SK-N-SH (cell line): ENCODE results near the gene RBL2. TPM values are rescaled to one million over a fixed set of nuclear protein-coding genes. Genes with fewer than 3 reads are reported as not detected.

Experiments
- CTCF ChIA-PET: fragments of 300-600, 350-600 bp; formaldehyde crosslinking; extraction: SDS; loops from one replicate; lab custom pipeline; 2021; lab: Yijun Ruan, JAX
- POLR2A ChIA-PET: fragments of 350-600 bp; sonication (Branson Sonifier 250); formaldehyde crosslinking; extraction: SDS; loops from one replicate; lab custom pipeline; 2020; ENCODE audit warnings: antibody characterized with exemption, inconsistent platforms; lab: Yijun Ruan, JAX
- DNase-seq: peaks from one replicate; pipeline ENCODE4 v3.0.0; 2012
- H2AFZ ChIP-seq: fragments of 200-600 bp; sonication (generic); 2 replicates; pipeline ENCODE4 v1.8.1; 2016; ENCODE audit warnings: antibody characterized with exemption, mild to moderate bottlenecking, low read depth
- H3F3A ChIP-seq: fragments of 200-600 bp; sonication (generic); replicated peaks from 2 replicates; pipeline ENCODE3; 2016; ENCODE audit warnings: antibody characterized with exemption, mild to moderate bottlenecking; ENCODE audit not compliant: insufficient read depth
- H3K27ac ChIP-seq, 2 experiments: fragments of 200-500 bp in 1 of 2; fragments of 200-600 bp in 1 of 2; sonication (Bioruptor generic) in 1 of 2; sonication (generic), shearing (Covaris generic) in 1 of 2; 2 replicates each; pipeline versions ENCODE4 v1.5.1 to v1.6.1; 2014 to 2016; ENCODE audit warnings: low read depth in 2 of 2, inconsistent platforms in 1 of 2, low read length in 1 of 2, mild to moderate bottlenecking in 1 of 2, mixed read lengths in 1 of 2
- H3K27me3 ChIP-seq: fragments of 200-600 bp; sonication (generic), shearing (Covaris generic); 2 replicates; pipeline ENCODE4 v1.6.1; 2016; ENCODE audit warnings: mixed run types; ENCODE audit not compliant: insufficient read depth
- H3K36me3 ChIP-seq, 2 experiments: fragments of 200-500 bp in 1 of 2; fragments of 200-600 bp in 1 of 2; sonication (Bioruptor generic) in 1 of 2; sonication (generic) in 1 of 2; replicated peaks in 1 of 2; 2 replicates each; pipeline versions ENCODE3 to v1.5.1; 2014 to 2016; ENCODE audit warnings: low read length in 1 of 2, mild to moderate bottlenecking in 1 of 2; ENCODE audit not compliant: insufficient read depth in 2 of 2, control insufficient read depth in 1 of 2
- H3K4me1 ChIP-seq, 2 experiments: fragments of 200-500 bp in 1 of 2; fragments of 200-600 bp in 1 of 2; sonication (Bioruptor generic) in 1 of 2; sonication (generic), shearing (Covaris generic) in 1 of 2; 2 replicates each; pipeline versions ENCODE4 v1.5.1 to v1.6.1; 2014 to 2016; ENCODE audit warnings: low read depth in 1 of 2, low read length in 1 of 2, mixed run types in 1 of 2; ENCODE audit not compliant: insufficient read depth in 2 of 2, control insufficient read depth in 1 of 2
- H3K4me2 ChIP-seq: fragments of 200-600 bp; sonication (generic), shearing (Covaris generic); 2 replicates; pipeline ENCODE4 v1.6.1; 2017; ENCODE audit warnings: mixed run types
- H3K4me3 ChIP-seq, 2 experiments: fragments of 200-500 bp in 1 of 2; fragments of 200-600 bp in 1 of 2; sonication (Bioruptor generic) in 1 of 2; sonication (generic), shearing (Covaris generic) in 1 of 2; 2 replicates each; pipeline versions ENCODE4 v1.5.1 to v1.8.1; 2014 to 2016; ENCODE audit warnings: low read depth in 2 of 2, inconsistent platforms in 1 of 2, low read length in 1 of 2, mild to moderate bottlenecking in 1 of 2, mixed read lengths in 1 of 2, moderate library complexity in 1 of 2
- H3K79me2 ChIP-seq: fragments of 200-600 bp; sonication (generic); 2 replicates; pipeline ENCODE4 v1.8.1; 2017; ENCODE audit warnings: mild to moderate bottlenecking; ENCODE audit not compliant: insufficient read depth
- H3K9ac ChIP-seq: fragments of 200-600 bp; sonication (generic); 2 replicates; pipeline ENCODE4 v1.6.1; 2017; ENCODE audit warnings: mixed run types
- H3K9me2 ChIP-seq: fragments of 200-600 bp; sonication (generic); 2 replicates; pipeline ENCODE4 v1.6.1; 2017; ENCODE audit warnings: mixed run types
- H3K9me3 ChIP-seq: fragments of 200-600 bp; sonication (generic); 2 replicates; pipeline ENCODE4 v1.6.1; 2017; ENCODE audit warnings: mixed run types, mild to moderate bottlenecking, moderate library complexity
- H4K20me1 ChIP-seq: fragments of 200-600 bp; sonication (generic); 2 replicates; pipeline ENCODE4 v1.6.1; 2017; ENCODE audit warnings: mild to moderate bottlenecking, mixed run types; ENCODE audit not compliant: insufficient read depth
- CHD2 ChIP-seq: fragments of 150-350 bp; IDR thresholded peaks from 2 replicates; pipeline ENCODE4 v1.6.1; 2018; ENCODE audit warnings: low read length; ENCODE audit not compliant: partially characterized antibody
- ELF1 ChIP-seq: IDR thresholded peaks from 2 replicates; pipeline ENCODE4 v1.4.0; 2012
- EP300 ChIP-seq, 2 experiments: IDR thresholded peaks; 2 replicates each; pipeline versions ENCODE4 v1.4.0 to v1.6.1; 2012; ENCODE audit warnings: borderline replicate concordance in 1 of 2, low read depth in 1 of 2, low read length in 1 of 2
- FOXJ3 ChIP-seq: sonication (generic); formaldehyde crosslinking; IDR thresholded peaks from 2 replicates; pipeline ENCODE4 v1.5.1; 2020; ENCODE audit warnings: mild to moderate bottlenecking, missing genetic modification reagents
- GATA2 ChIP-seq: sonication (generic); formaldehyde crosslinking; IDR thresholded peaks from 2 replicates; pipeline ENCODE4 v1.5.0; 2020; ENCODE audit warnings: mild to moderate bottlenecking, missing genetic modification reagents
- MXI1 ChIP-seq: IDR thresholded peaks from 2 replicates; pipeline ENCODE4 v1.6.1; 2012; ENCODE audit warnings: mild to moderate bottlenecking, low read depth, low read length, improper control_type of control experiment
- NRF1 ChIP-seq: IDR thresholded peaks from 2 replicates; pipeline ENCODE4 v1.6.1; 2012; ENCODE audit warnings: low read depth, mild to moderate bottlenecking, low read length
- POLR2AphosphoS5 ChIP-seq: IDR thresholded peaks from 2 replicates; pipeline ENCODE4 v1.6.1; 2012; ENCODE audit warnings: low read depth, low read length
- RAD21 ChIP-seq: IDR thresholded peaks from 2 replicates; pipeline ENCODE4 v1.6.1; 2012; ENCODE audit warnings: mild to moderate bottlenecking, low read length
- RFX5 ChIP-seq: IDR thresholded peaks from 2 replicates; pipeline ENCODE4 v1.6.1; 2012; ENCODE audit warnings: mild to moderate bottlenecking, improper control_type of control experiment, low read length
- RXRA ChIP-seq: IDR thresholded peaks from 2 replicates; pipeline ENCODE4 v1.4.0; 2012; ENCODE audit warnings: low read depth, mild to moderate bottlenecking, borderline replicate concordance
- TAF1 ChIP-seq: IDR thresholded peaks from 2 replicates; pipeline ENCODE4 v1.6.1; 2012; ENCODE audit warnings: low read depth, mild to moderate bottlenecking, low read length, moderate library complexity, borderline replicate concordance
- TCF12 ChIP-seq: IDR thresholded peaks from 2 replicates; pipeline ENCODE4 v1.4.0; 2012
- YY1 ChIP-seq: IDR thresholded peaks from 2 replicates; pipeline ENCODE4 v1.4.0; 2012; ENCODE audit warnings: low read depth, mild to moderate bottlenecking
- WGBS: methylation state at CpG from one replicate; pipeline ENCODE4 v1.1.6; 2017; ENCODE audit warnings: low lambda C conversion rate; 5-methylcytosine and 5-hydroxymethylcytosine counted together
- polyA plus RNA-seq, 3 experiments: library from polyadenylated mRNA; depleted of rRNA; stranded (reverse); fragments of >200 nt; gene quantifications; 2 replicates each; pipeline ENCODE4 v1.2.3, GENCODE V29; 2012
- TF ChIP-seq, protein P1 (sequence below): fragments of 200-600 bp; sonication (generic); IDR thresholded peaks from 2 replicates; pipeline ENCODE4 v1.6.1; 2017; ENCODE audit warnings: antibody characterized with exemption, mild to moderate bottlenecking, moderate library complexity
- TF ChIP-seq, protein P2 (sequence below): fragments of 150-350 bp; IDR thresholded peaks from 2 replicates; pipeline ENCODE4 v1.6.1; 2016; ENCODE audit warnings: mild to moderate bottlenecking, low read depth, low read length
- TF ChIP-seq, protein P3 (sequence below): fragments of 150-350 bp; IDR thresholded peaks from 2 replicates; pipeline ENCODE4 v1.6.1; 2017; ENCODE audit warnings: antibody characterized with exemption, low read length, low read depth, borderline replicate concordance

RBL2 gene
- polyA plus RNA-seq, 1 of the 3 experiments (the other 2 are of a cell fraction) = 28.0 TPM

DNA sequence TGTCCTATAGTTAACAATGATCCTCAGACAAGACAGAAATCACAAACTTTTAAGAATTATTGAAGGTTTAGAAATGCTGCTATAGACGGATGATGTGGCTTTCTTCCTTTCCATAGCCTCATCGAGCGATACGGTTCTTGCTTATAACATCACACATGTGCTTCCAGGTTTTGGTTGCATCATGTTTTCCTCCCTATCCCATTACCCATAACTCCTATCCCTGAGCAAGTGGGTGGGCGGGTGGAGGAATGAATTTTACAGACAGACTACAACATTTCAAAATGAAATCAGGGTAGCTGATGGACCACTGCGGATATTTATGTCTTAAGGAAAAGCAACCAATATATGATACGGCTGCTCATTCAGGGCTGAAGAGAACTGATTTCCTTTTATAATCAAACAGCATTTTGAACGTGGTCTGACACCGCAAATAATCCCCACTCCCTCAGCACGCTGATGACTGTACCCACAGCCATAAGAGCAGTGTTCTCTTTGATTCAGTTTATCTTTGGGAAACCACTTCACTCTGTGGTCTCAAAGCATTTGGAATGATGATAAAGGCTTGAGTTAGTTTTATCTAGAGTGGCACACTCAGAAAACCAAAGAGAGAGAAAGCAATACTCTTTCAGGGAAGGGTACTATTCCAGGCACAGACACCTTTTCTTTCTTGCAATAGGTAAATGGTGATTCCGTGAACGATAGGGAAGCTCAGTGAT lies 73.4 kb downstream of the RBL2 start:
- H2AFZ ChIP-seq = no peak overlapping the region
- CTCF ChIA-PET = interaction anchor here (0.8 kb wide), 1 partner anchor 224 kb away, joined by 3 read pairs; no protein-coding TSS in a partner anchor

More for the DNA sequence above, 73.4 kb downstream of the RBL2 start:
- no peak overlapping the region for H3K9ac ChIP-seq
- no peak overlapping the region for H3K4me3 ChIP-seq
- no peak for DNase-seq
- no peaks in the 10 kb centered on the region for H4K20me1 ChIP-seq
- POLR2A ChIA-PET = no interaction called here
- H3K27me3 ChIP-seq = no peaks in the 10 kb centered on the region
- H3K9me3 ChIP-seq = no peaks in the 10 kb centered on the region
- no peaks in the 10 kb centered on the region for H3K36me3 ChIP-seq
- H3K4me1 ChIP-seq = peaks cover 7 to 18% of the 10 kb centered on the region in 2 experiments; a peak in 3 of 4 replicates
- H3K4me2 ChIP-seq = no peak overlapping the region
- WGBS = 85% methylated on average over 12 of the region's 12 CpGs
- H3K9me2 ChIP-seq = no peaks in the 10 kb centered on the region
- H3K79me2 ChIP-seq = no peaks in the 10 kb centered on the region
- no peak overlapping the region for H3K27ac ChIP-seq
- H3F3A ChIP-seq = no peaks in the 10 kb centered on the region
- no peak for TF ChIP-seq RFX5
- TF ChIP-seq, protein P1, sequence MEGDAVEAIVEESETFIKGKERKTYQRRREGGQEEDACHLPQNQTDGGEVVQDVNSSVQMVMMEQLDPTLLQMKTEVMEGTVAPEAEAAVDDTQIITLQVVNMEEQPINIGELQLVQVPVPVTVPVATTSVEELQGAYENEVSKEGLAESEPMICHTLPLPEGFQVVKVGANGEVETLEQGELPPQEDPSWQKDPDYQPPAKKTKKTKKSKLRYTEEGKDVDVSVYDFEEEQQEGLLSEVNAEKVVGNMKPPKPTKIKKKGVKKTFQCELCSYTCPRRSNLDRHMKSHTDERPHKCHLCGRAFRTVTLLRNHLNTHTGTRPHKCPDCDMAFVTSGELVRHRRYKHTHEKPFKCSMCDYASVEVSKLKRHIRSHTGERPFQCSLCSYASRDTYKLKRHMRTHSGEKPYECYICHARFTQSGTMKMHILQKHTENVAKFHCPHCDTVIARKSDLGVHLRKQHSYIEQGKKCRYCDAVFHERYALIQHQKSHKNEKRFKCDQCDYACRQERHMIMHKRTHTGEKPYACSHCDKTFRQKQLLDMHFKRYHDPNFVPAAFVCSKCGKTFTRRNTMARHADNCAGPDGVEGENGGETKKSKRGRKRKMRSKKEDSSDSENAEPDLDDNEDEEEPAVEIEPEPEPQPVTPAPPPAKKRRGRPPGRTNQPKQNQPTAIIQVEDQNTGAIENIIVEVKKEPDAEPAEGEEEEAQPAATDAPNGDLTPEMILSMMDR = no peak
- TF ChIP-seq, protein P2, sequence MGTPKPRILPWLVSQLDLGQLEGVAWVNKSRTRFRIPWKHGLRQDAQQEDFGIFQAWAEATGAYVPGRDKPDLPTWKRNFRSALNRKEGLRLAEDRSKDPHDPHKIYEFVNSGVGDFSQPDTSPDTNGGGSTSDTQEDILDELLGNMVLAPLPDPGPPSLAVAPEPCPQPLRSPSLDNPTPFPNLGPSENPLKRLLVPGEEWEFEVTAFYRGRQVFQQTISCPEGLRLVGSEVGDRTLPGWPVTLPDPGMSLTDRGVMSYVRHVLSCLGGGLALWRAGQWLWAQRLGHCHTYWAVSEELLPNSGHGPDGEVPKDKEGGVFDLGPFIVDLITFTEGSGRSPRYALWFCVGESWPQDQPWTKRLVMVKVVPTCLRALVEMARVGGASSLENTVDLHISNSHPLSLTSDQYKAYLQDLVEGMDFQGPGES = no peak
- TF ChIP-seq TAF1 = no peak
- TF ChIP-seq MXI1 = no peak
- TF ChIP-seq, protein P3, sequence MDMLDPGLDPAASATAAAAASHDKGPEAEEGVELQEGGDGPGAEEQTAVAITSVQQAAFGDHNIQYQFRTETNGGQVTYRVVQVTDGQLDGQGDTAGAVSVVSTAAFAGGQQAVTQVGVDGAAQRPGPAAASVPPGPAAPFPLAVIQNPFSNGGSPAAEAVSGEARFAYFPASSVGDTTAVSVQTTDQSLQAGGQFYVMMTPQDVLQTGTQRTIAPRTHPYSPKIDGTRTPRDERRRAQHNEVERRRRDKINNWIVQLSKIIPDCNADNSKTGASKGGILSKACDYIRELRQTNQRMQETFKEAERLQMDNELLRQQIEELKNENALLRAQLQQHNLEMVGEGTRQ = no peak
- no peak for TF ChIP-seq ELF1
- TF ChIP-seq TCF12 = no peak
- no peak for TF ChIP-seq EP300 (IDR thresholded peaks at IDR 0.05; ENCODE audit: borderline replicate concordance in 1 of 2, low read depth in 1 of 2, low read length in 1 of 2)
- TF ChIP-seq POLR2AphosphoS5 = no peak
- no peak for TF ChIP-seq RAD21
- TF ChIP-seq RXRA = no peak
- no peak for TF ChIP-seq NRF1
- TF ChIP-seq GATA2 (CRISPR knock-in tag) = no peak
- no peak for TF ChIP-seq FOXJ3 (CRISPR knock-in tag)
- no peak for TF ChIP-seq YY1
- no peak for TF ChIP-seq CHD2
